MM.1S (cell line): ENCODE data around the gene FAM185A.

Experiments
- DNase-seq: peaks from one replicate; pipeline ENCODE4 v3.0.0-alpha.2; 2015
- H2AFZ ChIP-seq: fragments of 300-600 bp; sonication (generic); 2 replicates; pipeline ENCODE4 v1.6.0; 2016; ENCODE audit warnings: antibody characterized with exemption, low read length
- H3F3A ChIP-seq: fragments of 300-600 bp; sonication (generic); 2 replicates; pipeline ENCODE4 v1.6.1; 2016; ENCODE audit warnings: mild to moderate bottlenecking, antibody characterized with exemption, low read length, moderate library complexity, mixed read lengths; ENCODE audit not compliant: insufficient read depth
- H3K27ac ChIP-seq: fragments of 300-600 bp; sonication (generic); 2 replicates; pipeline ENCODE4 v1.5.1; 2016; ENCODE audit warnings: mild to moderate bottlenecking, low read length
- H3K27me3 ChIP-seq: fragments of 300-600 bp; sonication (generic); replicated peaks from 2 replicates; pipeline ENCODE4 v1.6.0; 2016; ENCODE audit warnings: low read length; ENCODE audit not compliant: insufficient read depth
- H3K36me3 ChIP-seq: fragments of 300-600 bp; sonication (generic); replicated peaks from 2 replicates; pipeline ENCODE4 v1.6.1; 2016; ENCODE audit warnings: mild to moderate bottlenecking, low read length, mixed read lengths; ENCODE audit not compliant: insufficient read depth
- H3K4me1 ChIP-seq: fragments of 300-600 bp; sonication (generic); 2 replicates; pipeline ENCODE4 v1.6.1; 2016; ENCODE audit warnings: low read length, mixed read lengths
- H3K4me2 ChIP-seq: fragments of 300-600 bp; sonication (generic); 2 replicates; pipeline ENCODE4 v1.6.0; 2016; ENCODE audit warnings: low read depth, low read length
- H3K4me3 ChIP-seq: fragments of 300-600 bp; sonication (generic); 2 replicates; pipeline ENCODE4 v1.5.1; 2016; ENCODE audit warnings: low read length, mixed read lengths
- H3K79me2 ChIP-seq: fragments of 300-600 bp; sonication (generic); 2 replicates; pipeline ENCODE4 v1.6.1; 2016; ENCODE audit warnings: mixed run types, low read length, mixed read lengths
- H3K9ac ChIP-seq: fragments of 300-600 bp; sonication (generic); 2 replicates; pipeline ENCODE4 v1.6.1; 2016; ENCODE audit warnings: low read length, mixed read lengths
- H3K9me2 ChIP-seq: fragments of 300-600 bp; sonication (generic); replicated peaks from 2 replicates; pipeline ENCODE4 v1.6.1; 2016; ENCODE audit warnings: mild to moderate bottlenecking, low read length, mixed read lengths; ENCODE audit not compliant: insufficient read depth
- H3K9me3 ChIP-seq: fragments of 300-600 bp; sonication (generic); replicated peaks from 2 replicates; pipeline ENCODE4 v1.6.1; 2016; ENCODE audit warnings: mild to moderate bottlenecking, low read length, mixed read lengths; ENCODE audit not compliant: insufficient read depth
- H4K20me1 ChIP-seq: fragments of 300-600 bp; sonication (generic); 2 replicates; pipeline ENCODE4 v1.6.1; 2016; ENCODE audit warnings: mild to moderate bottlenecking, low read length, moderate library complexity, mixed read lengths; ENCODE audit not compliant: insufficient read depth
- CTCF ChIP-seq: fragments of 300-600 bp; sonication (generic); IDR thresholded peaks from 2 replicates; pipeline ENCODE4 v1.5.1; 2016; ENCODE audit warnings: antibody characterized with exemption, low read length, mixed read lengths
- EZH2 ChIP-seq: fragments of 300-600 bp; sonication (generic); optimal IDR thresholded peaks from 2 replicates; pipeline ENCODE3; 2017; ENCODE audit warnings: low read depth, mild to moderate bottlenecking, antibody characterized with exemption, low read length, mixed read lengths
- EZH2phosphoT487 ChIP-seq: fragments of 300-600 bp; sonication (generic); IDR thresholded peaks from 2 replicates; pipeline ENCODE4 v1.6.1; 2018; ENCODE audit warnings: antibody characterized with exemption, low read length

Gene FAM185A

GRCh38 chr7:102829075-102829474 is 80.3 kb downstream of the FAM185A start:
- H3K4me3 ChIP-seq, result no peak overlapping the region

GRCh38 chr7:102830197-102830596 is 81.4 kb downstream of the FAM185A start:
- Histone ChIP-seq H3K4me1 (no peaks in the 10 kb centered on the region), H2AFZ (no peak overlapping the region), H3K27ac (no peak overlapping the region), H3K4me2 (no peak overlapping the region), H3K9ac (no peak overlapping the region), H3K27me3 (no peaks in the 10 kb centered on the region), H3F3A (no peaks in the 10 kb centered on the region), H3K9me2 (no peaks in the 10 kb centered on the region), H3K36me3 (no peaks in the 10 kb centered on the region), H3K79me2 (no peaks in the 10 kb centered on the region), H4K20me1 (no peaks in the 10 kb centered on the region), H3K9me3 (no peaks in the 10 kb centered on the region), H3K4me3 (no peak overlapping the region)
- TF ChIP-seq EZH2 (no peak), EZH2phosphoT487 (no peak)
- DNase-seq, result no peak

More at GRCh38 chr7:102829075-102829474, 80.3 kb downstream of the FAM185A start:
- Histone ChIP-seq H3K79me2 (no peaks in the 10 kb centered on the region), H3K27me3 (no peaks in the 10 kb centered on the region), H3K4me1 (no peaks in the 10 kb centered on the region), H3K4me2 (no peak overlapping the region), H3K9me2 (no peaks in the 10 kb centered on the region), H3F3A (no peaks in the 10 kb centered on the region), H3K9me3 (no peaks in the 10 kb centered on the region), H3K36me3 (no peaks in the 10 kb centered on the region), H2AFZ (no peak overlapping the region), H3K27ac (no peak overlapping the region), H4K20me1 (no peaks in the 10 kb centered on the region), H3K9ac (no peak overlapping the region)
- DNase-seq, result no peak
- TF ChIP-seq CTCF, result no peak
- TF ChIP-seq EZH2phosphoT487, result no peak
- TF ChIP-seq EZH2, result no peak

DNA sequence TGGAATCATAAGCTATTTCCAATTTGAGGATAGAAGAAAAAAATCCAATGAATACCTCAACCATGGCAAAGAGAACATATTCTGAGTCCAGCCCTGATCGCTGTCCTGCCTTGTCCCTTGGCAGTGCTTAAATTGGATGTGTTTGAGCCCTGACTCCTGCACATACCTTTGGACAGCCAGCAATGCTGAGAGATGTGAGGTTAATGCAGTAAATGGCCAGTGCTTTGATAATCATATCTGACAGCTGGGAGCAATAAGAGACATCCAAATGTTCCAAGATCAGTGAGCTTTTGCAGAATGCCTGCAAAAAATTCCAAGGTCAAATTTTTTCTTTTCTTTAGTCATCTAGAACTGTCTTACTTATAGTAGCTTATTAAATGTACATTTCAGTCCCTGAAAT is 83.9 kb downstream of the FAM185A start:
- H3K9me2 ChIP-seq, result no peaks in the 10 kb centered on the region
- no peaks in the 10 kb centered on the region for H3K79me2 ChIP-seq
- no peak for DNase-seq
- no peaks in the 10 kb centered on the region for H3K27me3 ChIP-seq
- no peaks in the 10 kb centered on the region for H3K9me3 ChIP-seq
- no peaks in the 10 kb centered on the region for H3F3A ChIP-seq
- no peaks in the 10 kb centered on the region for H3K36me3 ChIP-seq
- H3K4me3 ChIP-seq, result no peak overlapping the region
- H3K4me1 ChIP-seq, result no peaks in the 10 kb centered on the region
- no peak overlapping the region for H2AFZ ChIP-seq
- H4K20me1 ChIP-seq, result no peaks in the 10 kb centered on the region
- H3K27ac ChIP-seq, result no peak overlapping the region
- H3K9ac ChIP-seq, result no peak overlapping the region
- TF ChIP-seq EZH2, result no peak
- no peak for TF ChIP-seq CTCF
- no peak for TF ChIP-seq EZH2phosphoT487
- H3K4me2 ChIP-seq, result no peak overlapping the region

DNA sequence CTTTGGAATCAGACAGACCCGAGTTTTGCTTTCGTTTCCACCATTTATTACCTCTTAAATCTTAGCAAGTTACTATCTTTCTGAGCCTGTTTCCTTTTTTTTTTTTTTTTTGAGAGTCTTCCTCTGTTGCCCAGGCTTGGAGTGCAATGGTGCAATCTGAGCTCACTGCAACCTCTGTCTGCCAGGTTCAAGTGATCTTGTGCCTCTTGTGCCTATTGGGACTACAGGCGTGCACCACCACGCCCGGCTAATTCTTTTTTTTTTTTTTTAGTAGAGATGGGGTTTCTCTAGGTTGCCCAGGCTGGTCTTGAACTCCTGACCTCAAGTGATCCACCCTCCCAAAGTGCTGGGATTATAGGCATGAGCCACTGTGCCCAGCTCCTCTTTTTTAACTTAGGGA is 84.5 kb downstream of the FAM185A start:
- Histone ChIP-seq H3K9me2 (no peaks in the 10 kb centered on the region), H3K27me3 (no peaks in the 10 kb centered on the region), H3K79me2 (no peaks in the 10 kb centered on the region), H3K27ac (no peak overlapping the region), H4K20me1 (no peaks in the 10 kb centered on the region), H3K9ac (no peak overlapping the region), H2AFZ (no peak overlapping the region), H3K4me2 (no peak overlapping the region), H3K4me3 (no peak overlapping the region), H3K9me3 (no peaks in the 10 kb centered on the region), H3K4me1 (no peaks in the 10 kb centered on the region), H3K36me3 (no peaks in the 10 kb centered on the region), H3F3A (no peaks in the 10 kb centered on the region)
- DNase-seq, result no peak
- no peak for TF ChIP-seq EZH2
- TF ChIP-seq EZH2phosphoT487, result no peak
- TF ChIP-seq CTCF, result no peak
